AG04449 (cell line): Measurements from ENCODE around the gene DOP1B.

Experiments
- CTCF ChIA-PET: fragments of 350-600 bp; formaldehyde crosslinking; extraction: SDS; loops from one replicate; lab custom pipeline; 2021; ENCODE audit warnings: antibody characterized with exemption; lab: Yijun Ruan, JAX
- POLR2A ChIA-PET: fragments of 400-600, 350-600 bp; formaldehyde crosslinking; extraction: SDS; loops from one replicate; lab custom pipeline; 2020; ENCODE audit warnings: antibody characterized with exemption, inconsistent platforms; lab: Yijun Ruan, JAX
- DNase-seq: peaks from one replicate; pipeline ENCODE4 v3.0.0-alpha.2; 2010; ENCODE audit warnings: low read depth, low spot score
- H3K4me3 ChIP-seq: 2 replicates; pipeline ENCODE4 v1.5.1; 2011; ENCODE audit warnings: low read depth, mild to moderate bottlenecking, control low read depth, low read length
- TF ChIP-seq, protein P1 (sequence below): IDR thresholded peaks from one replicate; pipeline ENCODE4 v1.5.1; 2011; ENCODE audit warnings: mild to moderate bottlenecking, moderate library complexity, low read length, control low read depth, inconsistent platforms; ENCODE audit not compliant: insufficient read depth; ENCODE audit errors: missing control alignments

The DOP1B gene

GRCh38 chr21:36159356-36159921 is 2.8 kb downstream of the DOP1B start:
- no peak for DNase-seq
- POLR2A ChIA-PET, result no interaction called here
- CTCF ChIA-PET, result interaction anchor here (1.3 kb wide), 1 partner anchor 51 kb away, joined by 4 read pairs; no protein-coding TSS in a partner anchor
- TF ChIP-seq, protein P1, sequence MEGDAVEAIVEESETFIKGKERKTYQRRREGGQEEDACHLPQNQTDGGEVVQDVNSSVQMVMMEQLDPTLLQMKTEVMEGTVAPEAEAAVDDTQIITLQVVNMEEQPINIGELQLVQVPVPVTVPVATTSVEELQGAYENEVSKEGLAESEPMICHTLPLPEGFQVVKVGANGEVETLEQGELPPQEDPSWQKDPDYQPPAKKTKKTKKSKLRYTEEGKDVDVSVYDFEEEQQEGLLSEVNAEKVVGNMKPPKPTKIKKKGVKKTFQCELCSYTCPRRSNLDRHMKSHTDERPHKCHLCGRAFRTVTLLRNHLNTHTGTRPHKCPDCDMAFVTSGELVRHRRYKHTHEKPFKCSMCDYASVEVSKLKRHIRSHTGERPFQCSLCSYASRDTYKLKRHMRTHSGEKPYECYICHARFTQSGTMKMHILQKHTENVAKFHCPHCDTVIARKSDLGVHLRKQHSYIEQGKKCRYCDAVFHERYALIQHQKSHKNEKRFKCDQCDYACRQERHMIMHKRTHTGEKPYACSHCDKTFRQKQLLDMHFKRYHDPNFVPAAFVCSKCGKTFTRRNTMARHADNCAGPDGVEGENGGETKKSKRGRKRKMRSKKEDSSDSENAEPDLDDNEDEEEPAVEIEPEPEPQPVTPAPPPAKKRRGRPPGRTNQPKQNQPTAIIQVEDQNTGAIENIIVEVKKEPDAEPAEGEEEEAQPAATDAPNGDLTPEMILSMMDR, result no peak
- H3K4me3 ChIP-seq, result no peak overlapping the region

GRCh38 chr21:36160850-36161178 is 4.2 kb downstream of the DOP1B start:
- POLR2A ChIA-PET, result no interaction called here
- CTCF ChIA-PET, result interaction anchor here (0.9 to 1.3 kb wide), 3 partner anchors 8 to 50 kb away, joined by 3 to 4 read pairs (median 4); no protein-coding TSS in a partner anchor

DNA sequence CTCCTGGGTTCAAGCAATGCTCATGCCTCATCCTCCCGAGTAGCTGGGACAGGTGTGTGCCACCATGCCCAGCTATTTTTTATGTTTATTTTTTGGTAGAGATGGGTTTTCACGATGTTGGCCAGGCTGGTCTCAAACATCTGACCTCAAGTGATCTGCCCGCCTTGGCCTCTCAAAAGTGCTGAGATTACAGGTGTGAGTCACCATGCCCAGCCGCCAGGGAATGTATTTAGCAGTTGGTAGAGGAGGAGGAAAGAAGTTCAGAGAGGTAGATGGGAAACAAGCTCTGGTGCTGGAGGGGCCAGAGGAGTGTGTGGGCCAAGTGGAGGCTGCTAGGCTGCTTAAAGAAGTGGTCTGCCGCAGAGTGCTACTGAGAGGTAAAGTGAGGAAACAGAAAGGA is 6.0 kb downstream of the DOP1B start:
- H3K4me3 ChIP-seq, result no peak overlapping the region
- TF ChIP-seq, protein P1, result no peak
- ChIA-PET CTCF (interaction anchor here (1.5 kb wide), 1 partner anchor 47 kb away, joined by 5 read pairs; no protein-coding TSS in a partner anchor), POLR2A (no interaction called here)
- no peak for DNase-seq

More at GRCh38 chr21:36160850-36161178, 4.2 kb downstream of the DOP1B start:
- TF ChIP-seq, protein P1, result no peak
- no peak overlapping the region for H3K4me3 ChIP-seq
- no peak for DNase-seq

- DNase-seq, result no peak
- ChIA-PET POLR2A (no interaction called here), CTCF (interaction anchor here (0.6 to 1.3 kb wide), 3 partner anchors 13 to 48 kb away, joined by 3 read pairs; no protein-coding TSS in a partner anchor)
- TF ChIP-seq, protein P1, result no peak
- H3K4me3 ChIP-seq, result no peak overlapping the region
These were observed 7.4 kb downstream of the DOP1B start for GRCh38 chr21:36163750-36164741.

DNA sequence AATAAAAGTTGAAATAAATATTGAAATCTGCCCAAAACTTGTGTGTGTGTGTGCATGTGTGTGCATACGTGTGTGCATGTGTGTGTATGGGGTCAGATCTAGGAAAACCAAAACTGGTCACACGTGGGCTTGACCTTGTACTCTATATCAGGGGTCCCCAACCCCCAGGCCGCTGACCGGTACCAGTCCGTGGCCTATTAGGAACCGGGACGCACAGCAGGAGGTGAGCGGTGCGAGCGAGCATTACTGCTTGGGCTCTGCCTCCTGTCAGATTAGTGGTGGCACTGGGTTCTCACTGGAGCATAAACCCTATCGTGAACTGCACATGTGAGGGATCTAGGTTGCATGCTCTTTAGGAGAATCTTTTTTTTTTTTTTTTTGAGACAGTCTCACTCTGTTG is 8.7 kb downstream of the DOP1B start:
- no peak overlapping the region for H3K4me3 ChIP-seq
- TF ChIP-seq, protein P1, result no peak
- ChIA-PET CTCF (no interaction called here), POLR2A (no interaction called here)
- DNase-seq, result no peak

GRCh38 chr21:36166705-36167104 is 10.1 kb downstream of the DOP1B start:
- CTCF ChIA-PET, result interaction anchor here (1.1 kb wide), 1 partner anchor 11 kb away, joined by 3 read pairs; no protein-coding TSS in a partner anchor
- POLR2A ChIA-PET, result interaction anchor here (0.5 kb wide), 1 partner anchor 226 kb away, joined by 4 read pairs; no protein-coding TSS in a partner anchor
- DNase-seq, result no peak

More at GRCh38 chr21:36166705-36167104, 10.1 kb downstream of the DOP1B start:
- H3K4me3 ChIP-seq, result no peak overlapping the region
- TF ChIP-seq, protein P1, result no peak
